ENCODE measurements around the gene MRPL22. TPM values are rescaled to one million over a fixed set of nuclear protein-coding genes. Genes with fewer than 3 reads are reported as not detected.
A peak's percentile ranks its signal among the peaks of the same experiment; 100 is the strongest.

Gene MRPL22
- total RNA-seq, 1 donor from 2014 or later = 41.9 TPM

DNA sequence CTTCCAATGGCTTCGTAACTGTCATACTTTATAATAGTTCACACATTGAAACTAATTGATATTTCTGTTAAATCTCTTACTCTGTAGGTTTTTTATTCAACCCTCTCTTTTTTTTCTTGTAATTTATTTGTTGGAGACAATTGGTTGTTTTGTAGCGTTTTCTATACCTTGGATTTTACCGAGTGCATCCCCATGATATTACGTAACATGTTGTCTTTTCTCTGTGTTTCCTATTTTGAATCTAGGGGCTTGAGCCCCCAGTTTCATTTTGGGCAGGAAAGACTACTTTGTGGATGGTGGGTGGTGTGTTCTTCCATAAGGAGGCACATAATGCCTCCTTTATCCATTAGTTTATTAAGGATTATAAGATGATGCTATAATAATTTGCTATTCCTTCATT is 7.4 kb downstream of the MRPL22 start:
- H3K27me3 Mint-ChIP-seq = no peaks in the 10 kb centered on the region
- ATAC-seq (ENCODE audit: low read depth) = no peak
- H3K9me3 Mint-ChIP-seq = no peaks in the 10 kb centered on the region
- POLR2A ChIA-PET = no interaction called here
- CTCF ChIA-PET = no interaction called here
- TF ChIP-seq, protein P1, sequence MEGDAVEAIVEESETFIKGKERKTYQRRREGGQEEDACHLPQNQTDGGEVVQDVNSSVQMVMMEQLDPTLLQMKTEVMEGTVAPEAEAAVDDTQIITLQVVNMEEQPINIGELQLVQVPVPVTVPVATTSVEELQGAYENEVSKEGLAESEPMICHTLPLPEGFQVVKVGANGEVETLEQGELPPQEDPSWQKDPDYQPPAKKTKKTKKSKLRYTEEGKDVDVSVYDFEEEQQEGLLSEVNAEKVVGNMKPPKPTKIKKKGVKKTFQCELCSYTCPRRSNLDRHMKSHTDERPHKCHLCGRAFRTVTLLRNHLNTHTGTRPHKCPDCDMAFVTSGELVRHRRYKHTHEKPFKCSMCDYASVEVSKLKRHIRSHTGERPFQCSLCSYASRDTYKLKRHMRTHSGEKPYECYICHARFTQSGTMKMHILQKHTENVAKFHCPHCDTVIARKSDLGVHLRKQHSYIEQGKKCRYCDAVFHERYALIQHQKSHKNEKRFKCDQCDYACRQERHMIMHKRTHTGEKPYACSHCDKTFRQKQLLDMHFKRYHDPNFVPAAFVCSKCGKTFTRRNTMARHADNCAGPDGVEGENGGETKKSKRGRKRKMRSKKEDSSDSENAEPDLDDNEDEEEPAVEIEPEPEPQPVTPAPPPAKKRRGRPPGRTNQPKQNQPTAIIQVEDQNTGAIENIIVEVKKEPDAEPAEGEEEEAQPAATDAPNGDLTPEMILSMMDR (IDR thresholded peaks at IDR 0.05) = no peak
- no peak for DNase-seq
- H3K4me3 Mint-ChIP-seq = no peak overlapping the region
- no peak overlapping the region for H3K27ac Mint-ChIP-seq
- peaks cover 8% of the 10 kb centered on the region for H3K4me1 Mint-ChIP-seq
- peaks cover 31% of the 10 kb centered on the region for H3K36me3 Mint-ChIP-seq (ENCODE audit: low read depth)
- intact Hi-C loops (cut with micrococcal nuclease) = no loop called here

GRCh38 chr5:154949781-154950180 is 8.9 kb downstream of the MRPL22 start:
- TF ChIP-seq, protein P1 (IDR thresholded peaks at IDR 0.05) = no peak
- no peak overlapping the region for H3K27ac Mint-ChIP-seq
- ChIA-PET POLR2A (no interaction called here), CTCF (no interaction called here)
- no peaks in the 10 kb centered on the region for H3K27me3 Mint-ChIP-seq
- DNase-seq (no peak), ATAC-seq (ENCODE audit: low read depth) (no peak)
- peaks cover 33% of the 10 kb centered on the region for H3K36me3 Mint-ChIP-seq (ENCODE audit: low read depth)
- peaks cover 7% of the 10 kb centered on the region for H3K4me1 Mint-ChIP-seq
- no peak overlapping the region for H3K4me3 Mint-ChIP-seq
- intact Hi-C loops (cut with micrococcal nuclease) = no loop called here
- H3K9me3 Mint-ChIP-seq = no peaks in the 10 kb centered on the region

GRCh38 chr5:154956712-154957111 is 15.8 kb downstream of the MRPL22 start:
- POLR2A ChIA-PET = no interaction called here
- Mint-ChIP-seq H3K4me3 (no peak overlapping the region), H3K27ac (no peak overlapping the region), H3K9me3 (no peaks in the 10 kb centered on the region), H3K27me3 (no peaks in the 10 kb centered on the region), H3K4me1 (no peaks in the 10 kb centered on the region), H3K36me3 (ENCODE audit: low read depth) (peaks cover 52% of the 10 kb centered on the region)
- CTCF ChIA-PET = interaction anchor here (1.2 to 1.3 kb wide), 2 partner anchors 11 to 12 kb away, joined by 3 to 6 read pairs; no protein-coding TSS in a partner anchor
- TF ChIP-seq, protein P1 (IDR thresholded peaks at IDR 0.05) = no peak
- ATAC-seq (ENCODE audit: low read depth) (no peak), DNase-seq (no peak)
- intact Hi-C loops (cut with micrococcal nuclease) = no loop called here

DNA sequence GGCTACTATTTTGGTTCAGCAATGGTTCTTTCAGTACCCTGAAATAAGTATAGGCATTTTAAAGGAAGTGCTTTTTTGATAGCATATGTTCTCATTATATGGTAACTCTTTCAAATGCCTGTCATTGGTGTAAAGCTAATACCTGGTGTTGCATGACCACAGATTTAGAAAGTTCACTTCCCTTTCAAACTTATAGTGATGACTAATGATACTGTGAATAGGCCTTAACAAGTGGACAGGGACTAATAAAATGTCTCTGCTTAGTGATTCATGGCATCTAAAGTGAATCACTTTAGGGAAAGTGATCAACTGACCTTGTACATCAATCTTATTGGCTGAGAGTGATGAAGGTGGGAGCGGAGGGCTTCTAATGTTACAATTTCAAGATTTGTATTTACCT is 21.6 kb downstream of the MRPL22 start:
- Mint-ChIP-seq H3K27me3 (no peaks in the 10 kb centered on the region), H3K36me3 (ENCODE audit: low read depth) (peaks cover 66% of the 10 kb centered on the region), H3K9me3 (no peaks in the 10 kb centered on the region), H3K4me3 (no peak overlapping the region), H3K27ac (no peak overlapping the region), H3K4me1 (peaks cover 4% of the 10 kb centered on the region)
- TF ChIP-seq, protein P1 (IDR thresholded peaks at IDR 0.05) = no peak
- peak; percentile 74 for ATAC-seq (ENCODE audit: low read depth)
- DNase-seq = no peak
- POLR2A ChIA-PET = no interaction called here
- CTCF ChIA-PET = no interaction called here
- intact Hi-C loops (cut with micrococcal nuclease) = no loop called here

DNA sequence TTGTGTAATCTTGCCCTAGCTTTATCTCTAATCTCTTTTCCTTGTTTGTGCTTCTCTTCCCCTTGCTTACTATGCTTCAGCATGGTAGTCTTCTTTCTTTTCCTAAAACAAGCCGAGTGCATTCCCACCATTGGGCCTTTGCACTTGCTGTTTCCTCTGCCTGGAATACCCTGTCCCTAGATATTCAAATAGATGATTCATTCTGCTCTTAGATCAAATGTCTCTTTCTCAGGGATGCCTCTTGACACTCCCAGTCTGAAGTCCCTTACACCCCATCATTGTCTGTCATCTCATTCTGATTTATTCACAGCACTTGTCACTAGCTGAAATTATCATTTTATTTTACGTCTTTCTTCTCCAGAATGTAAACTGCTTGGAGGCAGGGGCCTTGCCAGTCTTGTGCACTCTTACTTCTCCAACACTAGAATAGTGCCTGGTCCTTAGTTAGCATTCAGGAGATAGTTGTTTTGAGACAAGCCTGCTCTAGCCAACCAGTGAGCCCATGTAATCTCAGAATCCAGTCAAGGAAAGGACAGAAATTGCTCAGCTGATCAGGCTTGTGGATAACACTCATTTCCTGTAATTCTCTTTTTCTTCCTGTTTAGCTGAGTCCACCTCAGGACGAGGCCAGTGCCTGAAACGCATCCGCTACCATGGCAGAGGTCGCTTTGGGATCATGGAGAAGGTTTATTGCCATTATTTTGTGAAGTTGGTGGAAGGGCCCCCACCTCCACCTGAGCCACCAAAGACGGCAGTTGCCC is 25.4 kb downstream of the MRPL22 start:
- no peak for DNase-seq
- H3K36me3 Mint-ChIP-seq (ENCODE audit: low read depth) = peaks cover 64% of the 10 kb centered on the region
- H3K27ac Mint-ChIP-seq = no peak overlapping the region
- no peak overlapping the region for H3K4me3 Mint-ChIP-seq
- peaks cover 4% of the 10 kb centered on the region for H3K4me1 Mint-ChIP-seq
- no peaks in the 10 kb centered on the region for H3K9me3 Mint-ChIP-seq
- TF ChIP-seq, protein P1 (IDR thresholded peaks at IDR 0.05) = no peak
- no peak for ATAC-seq (ENCODE audit: low read depth)
- ChIA-PET CTCF (interaction anchor here (1.5 kb wide), 1 partner anchor 35 kb away, joined by 3 read pairs; no protein-coding TSS in a partner anchor), POLR2A (no interaction called here)
- intact Hi-C loops (cut with micrococcal nuclease) = no loop called here
- H3K27me3 Mint-ChIP-seq = no peaks in the 10 kb centered on the region
